GM12872 (cell line): ENCODE data around the gene CMTR1.

Experiments
- TF ChIP-seq, protein P1 (sequence below): IDR thresholded peaks from 3 replicates; pipeline ENCODE4 v1.5.1; 2011; ENCODE audit warnings: low read depth, mild to moderate bottlenecking, low read length, moderate library complexity; ENCODE audit not compliant: insufficient read depth

The CMTR1 gene

DNA sequence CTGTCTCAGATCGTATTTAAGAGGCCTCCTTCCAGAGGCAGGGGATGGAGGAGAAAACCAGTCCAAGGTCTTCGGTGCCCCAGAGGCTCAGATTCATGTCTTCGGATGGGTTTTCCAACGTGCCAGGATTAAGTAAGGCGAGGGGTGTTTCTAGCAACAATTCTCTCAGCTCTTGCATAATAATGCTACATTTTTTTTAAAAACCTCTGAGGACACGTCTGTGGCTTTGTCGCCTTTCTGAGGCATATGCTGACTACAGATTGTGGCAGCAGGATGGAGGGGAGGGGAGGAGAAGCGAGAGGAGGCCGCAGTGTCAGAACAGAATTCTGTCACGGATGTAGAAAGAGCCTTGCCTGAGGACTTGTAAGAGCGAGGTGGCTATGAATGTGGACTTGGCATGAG, 84.4 kb downstream of the CMTR1 start:
- TF ChIP-seq, protein P1, sequence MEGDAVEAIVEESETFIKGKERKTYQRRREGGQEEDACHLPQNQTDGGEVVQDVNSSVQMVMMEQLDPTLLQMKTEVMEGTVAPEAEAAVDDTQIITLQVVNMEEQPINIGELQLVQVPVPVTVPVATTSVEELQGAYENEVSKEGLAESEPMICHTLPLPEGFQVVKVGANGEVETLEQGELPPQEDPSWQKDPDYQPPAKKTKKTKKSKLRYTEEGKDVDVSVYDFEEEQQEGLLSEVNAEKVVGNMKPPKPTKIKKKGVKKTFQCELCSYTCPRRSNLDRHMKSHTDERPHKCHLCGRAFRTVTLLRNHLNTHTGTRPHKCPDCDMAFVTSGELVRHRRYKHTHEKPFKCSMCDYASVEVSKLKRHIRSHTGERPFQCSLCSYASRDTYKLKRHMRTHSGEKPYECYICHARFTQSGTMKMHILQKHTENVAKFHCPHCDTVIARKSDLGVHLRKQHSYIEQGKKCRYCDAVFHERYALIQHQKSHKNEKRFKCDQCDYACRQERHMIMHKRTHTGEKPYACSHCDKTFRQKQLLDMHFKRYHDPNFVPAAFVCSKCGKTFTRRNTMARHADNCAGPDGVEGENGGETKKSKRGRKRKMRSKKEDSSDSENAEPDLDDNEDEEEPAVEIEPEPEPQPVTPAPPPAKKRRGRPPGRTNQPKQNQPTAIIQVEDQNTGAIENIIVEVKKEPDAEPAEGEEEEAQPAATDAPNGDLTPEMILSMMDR = no peak

DNA sequence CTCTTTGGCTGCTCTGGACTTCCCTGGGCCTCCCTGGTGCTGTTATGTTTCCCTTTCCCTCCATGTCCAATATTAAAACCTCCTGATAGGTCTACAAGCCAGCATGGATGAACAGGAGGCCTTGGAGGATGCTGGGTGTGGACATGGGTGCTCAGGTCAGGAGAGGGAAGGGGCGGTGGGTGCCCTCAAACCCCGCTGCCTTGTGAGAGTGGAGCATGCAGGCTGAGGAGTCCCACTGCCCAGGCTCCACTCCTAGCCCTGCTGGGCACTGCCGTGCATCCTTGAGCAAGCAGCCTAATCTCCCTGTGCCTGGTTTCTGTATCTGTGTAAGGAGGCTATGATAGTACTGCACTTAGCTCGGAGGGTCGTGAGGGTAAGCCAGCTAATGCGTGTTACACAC, 85.1 kb downstream of the CMTR1 start:
- TF ChIP-seq, protein P1 = no peak

GRCh38 chr6:37519461-37519860, 86.4 kb downstream of the CMTR1 start:
- TF ChIP-seq, protein P1 = no peak

GRCh38 chr6:37520926-37521325, 87.9 kb downstream of the CMTR1 start:
- TF ChIP-seq, protein P1 = no peak

- TF ChIP-seq, protein P1 = no peak
Observed at GRCh38 chr6:37521674-37522073, 88.7 kb downstream of the CMTR1 start.

- TF ChIP-seq, protein P1 = no peak
Observed at GRCh38 chr6:37522836-37523235, 89.8 kb downstream of the CMTR1 start.

DNA sequence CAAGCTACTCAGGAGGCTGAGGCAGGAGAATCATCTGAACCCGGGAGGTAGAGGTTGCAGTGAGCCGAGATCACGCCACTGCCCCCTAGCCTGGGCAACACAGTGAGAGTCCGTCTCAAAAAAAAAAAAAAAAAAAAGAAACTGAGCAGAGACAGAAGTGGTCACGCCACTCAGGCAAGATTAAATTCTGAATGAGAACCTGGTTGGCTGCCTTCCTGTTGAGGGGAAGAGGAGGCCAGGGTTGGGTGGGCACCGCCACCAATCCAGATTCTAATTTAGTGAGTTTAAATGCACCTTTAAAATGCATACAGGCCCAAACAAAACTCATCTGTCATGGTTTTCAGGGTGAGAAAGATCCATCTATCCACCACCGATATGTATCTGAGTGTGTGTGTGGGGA, 90.4 kb downstream of the CMTR1 start:
- TF ChIP-seq, protein P1 = no peak
